Esophagus (tissue), 2 donors: Measurements from ENCODE around the gene GULP1. TPM values are rescaled to one million over a fixed set of nuclear protein-coding genes. Genes with fewer than 3 reads are reported as not detected.
"Not testable (repeated sequence)": the region's sequence is repeated elsewhere in the genome, so short reads cannot be mapped to it uniquely, and the experiment has no call there.

Source experiments
- H3K27ac ChIP-seq, 2 donors: one replicate each; pipeline ENCODE4 v1.5.1; 2013; ENCODE audit warnings: low read depth in 2 of 2, mild to moderate bottlenecking in 2 of 2, inconsistent platforms in 1 of 2, low read length in 1 of 2, moderate library complexity in 1 of 2
- H3K27me3 ChIP-seq, 2 donors: one replicate each; pipeline ENCODE4 v1.6.1; 2013; ENCODE audit warnings: low read length in 2 of 2, control low read depth in 1 of 2, mild to moderate bottlenecking in 1 of 2; ENCODE audit not compliant: insufficient read depth in 2 of 2, control insufficient read depth in 1 of 2
- H3K36me3 ChIP-seq, 2 donors: one replicate each; pipeline ENCODE4 v1.6.1; 2013; ENCODE audit warnings: low read length in 1 of 2; ENCODE audit not compliant: control insufficient read depth in 2 of 2, insufficient read depth in 2 of 2
- H3K4me1 ChIP-seq, 2 donors: one replicate each; pipeline ENCODE4 v1.6.1; 2013; ENCODE audit warnings: low read length in 1 of 2; ENCODE audit not compliant: control insufficient read depth in 2 of 2, insufficient read depth in 2 of 2
- H3K4me3 ChIP-seq, 2 donors: one replicate each; pipeline ENCODE4 v1.5.1; 2013; ENCODE audit warnings: low read length in 2 of 2, mild to moderate bottlenecking in 2 of 2, low read depth in 1 of 2, moderate library complexity in 1 of 2
- H3K9me3 ChIP-seq, 2 donors: one replicate each; pipeline ENCODE4 v1.6.1; 2013; ENCODE audit warnings: mild to moderate bottlenecking in 2 of 2, low read depth in 1 of 2, low read length in 1 of 2, moderate library complexity in 1 of 2; ENCODE audit not compliant: control insufficient read depth in 2 of 2, insufficient read depth in 1 of 2
- WGBS, 2 donors: extraction: QIAGEN DNeasy Blood & Tissue Kit; methylation state at CpG; one replicate each; pipeline ENCODE4 v1.1.7; 2013; 5-methylcytosine and 5-hydroxymethylcytosine counted together
- polyA plus RNA-seq, 2 donors: library from polyadenylated mRNA; stranded (reverse); fragments of 200-250 nt; gene quantifications; one replicate each; pipeline ENCODE4 v1.2.3, GENCODE V29; 2013
- donor health status: healthy with polysubstance abuse.
- donor health status: Bipolar disorder and iron deficiency.

Gene GULP1
- polyA plus RNA-seq, 2 donors: 5.5 to 10.5 TPM

- no peaks in the 10 kb centered on the region for H3K27me3 ChIP-seq
- H3K9me3 ChIP-seq: peaks cover 0 to 3% of the 10 kb centered on the region in 2 donors
- H3K4me1 ChIP-seq: no peaks in the 10 kb centered on the region
- no peaks in the 10 kb centered on the region for H3K36me3 ChIP-seq
- no peak overlapping the region for H3K27ac ChIP-seq
- H3K4me3 ChIP-seq: no peak overlapping the region
These were observed 310.3 kb downstream of the GULP1 start for GRCh38 chr2:188601927-188602326.

DNA sequence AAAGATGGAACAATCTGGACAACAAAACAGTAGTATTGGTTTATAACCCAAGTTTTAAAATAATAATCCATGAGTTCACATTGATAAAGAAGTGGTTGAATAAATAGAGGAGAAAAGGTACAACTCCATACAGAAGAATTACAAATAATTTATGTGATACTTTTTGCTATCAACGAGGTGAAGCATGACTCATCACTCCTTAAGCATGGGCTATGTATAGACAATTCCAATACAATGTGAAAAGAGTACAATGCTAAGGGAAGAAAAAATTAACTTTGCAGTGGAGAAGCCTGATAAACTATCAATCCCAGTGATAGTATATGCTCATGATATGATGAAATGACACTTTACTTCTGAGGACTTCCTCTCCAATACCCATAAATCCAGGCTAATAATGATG, 312.9 kb downstream of the GULP1 start:
- Histone ChIP-seq H3K9me3 (peaks cover 0 to 3% of the 10 kb centered on the region in 2 donors), H3K27me3 (no peaks in the 10 kb centered on the region), H3K4me1 (no peaks in the 10 kb centered on the region), H3K27ac (no peak overlapping the region), H3K36me3 (no peaks in the 10 kb centered on the region), H3K4me3 (no peak overlapping the region)
- WGBS, 2 donors: 29 to 41% methylated on average over 1 of the region's 1 CpG

DNA sequence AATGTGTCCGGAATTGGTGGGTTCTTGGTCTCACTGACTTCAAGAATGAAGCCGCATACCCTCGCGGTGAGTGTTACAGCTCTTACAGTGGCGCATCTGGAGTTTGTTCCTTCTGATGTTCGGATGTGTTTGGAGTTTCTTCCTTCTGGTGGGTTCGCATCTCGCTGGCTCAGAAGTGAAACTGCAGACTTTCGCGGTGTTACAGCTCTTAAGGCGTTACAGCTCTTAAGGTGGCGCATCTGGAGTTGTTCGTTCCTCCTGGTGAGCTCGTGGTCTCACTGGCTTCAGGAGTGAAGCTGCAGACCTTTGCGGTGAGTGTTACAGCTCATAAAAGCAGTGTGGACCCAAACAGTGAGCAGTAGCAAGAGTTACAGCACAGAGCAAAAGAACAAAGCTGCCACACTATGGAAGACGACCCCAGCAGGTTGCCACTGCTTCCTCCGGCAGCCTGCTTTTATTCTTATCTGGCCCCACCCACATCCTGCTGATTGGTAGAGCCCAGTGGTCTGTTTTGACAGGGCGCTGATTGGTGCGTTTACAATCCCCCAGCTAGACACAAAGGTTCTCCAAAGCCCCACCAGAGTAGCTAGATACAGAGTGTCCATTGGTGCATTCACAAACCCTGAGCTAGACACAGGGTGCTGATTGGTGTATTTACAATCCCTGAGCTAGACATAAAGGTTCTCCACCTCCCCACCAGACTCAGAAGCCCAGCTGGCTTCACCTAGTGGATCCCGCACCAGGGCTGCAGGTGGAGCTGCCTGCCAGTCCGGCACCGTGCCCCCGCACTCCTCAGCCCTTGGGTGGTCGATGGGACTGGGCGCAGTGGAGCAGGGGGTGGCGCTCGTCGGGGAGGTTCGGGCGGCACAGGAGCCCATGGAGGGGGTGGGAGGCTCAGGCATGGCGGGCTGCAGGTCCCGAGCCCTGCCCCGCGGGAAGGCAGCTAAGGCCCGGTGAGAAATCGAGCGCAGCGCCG, 314.2 kb downstream of the GULP1 start:
- not testable (repeated sequence) for H3K36me3 ChIP-seq, H3K9me3 ChIP-seq, H3K4me1 ChIP-seq, H3K27ac ChIP-seq, H3K4me3 ChIP-seq, H3K27me3 ChIP-seq
- WGBS, 2 donors: 95 to 96% methylated on average over 31 to 35 of the region's 39 CpGs

- H3K36me3 ChIP-seq, H3K4me1 ChIP-seq, H3K9me3 ChIP-seq, H3K27ac ChIP-seq, H3K27me3 ChIP-seq, H3K4me3 ChIP-seq: not testable (repeated sequence)
- WGBS, 2 donors: 95 to 97% methylated on average over 30 of the region's 30 CpGs
These were observed 314.9 kb downstream of the GULP1 start for GRCh38 chr2:188606596-188606995.

- 42 to 43% methylated on average over 2 of the region's 2 CpGs for WGBS, 2 donors
- Histone ChIP-seq H3K4me3 (no peak overlapping the region), H3K36me3 (no peaks in the 10 kb centered on the region), H3K27ac (no peak overlapping the region), H3K27me3 (no peaks in the 10 kb centered on the region), H3K9me3 (peaks cover 0 to 3% of the 10 kb centered on the region in 2 donors), H3K4me1 (no peaks in the 10 kb centered on the region)
These were observed 315.8 kb downstream of the GULP1 start for GRCh38 chr2:188607501-188607900.

- 97 to 100% methylated on average over 1 of the region's 1 CpG for WGBS, 2 donors
- Histone ChIP-seq H3K4me1 (no peaks in the 10 kb centered on the region), H3K27me3 (no peaks in the 10 kb centered on the region), H3K27ac (no peak overlapping the region), H3K9me3 (peaks cover 0 to 3% of the 10 kb centered on the region in 2 donors), H3K4me3 (no peak overlapping the region), H3K36me3 (no peaks in the 10 kb centered on the region)
These were observed 317.8 kb downstream of the GULP1 start for GRCh38 chr2:188609321-188610049.

DNA sequence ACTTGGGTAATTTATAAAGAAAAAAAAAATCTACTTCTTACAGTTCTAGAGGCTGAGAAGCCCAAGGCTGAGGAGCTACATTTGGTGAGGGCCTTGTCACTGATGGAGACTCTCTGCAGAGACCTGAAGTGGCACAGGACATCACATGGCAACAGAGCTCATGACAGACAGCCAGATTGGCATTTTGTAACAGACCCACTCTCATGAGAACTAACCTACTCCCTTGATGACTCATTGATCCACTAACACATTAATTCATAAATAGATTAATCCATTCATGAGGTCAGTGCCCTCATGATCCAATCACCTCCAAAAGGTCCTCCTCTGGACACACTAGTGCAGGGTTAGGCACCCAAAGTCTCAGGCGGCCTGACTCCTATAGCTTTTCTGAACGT, 318.4 kb downstream of the GULP1 start:
- H3K4me3 ChIP-seq: no peak overlapping the region
- 80 to 86% methylated on average over 2 of the region's 2 CpGs for WGBS, 2 donors
- no peaks in the 10 kb centered on the region for H3K36me3 ChIP-seq
- no peak overlapping the region for H3K27ac ChIP-seq
- H3K4me1 ChIP-seq: no peaks in the 10 kb centered on the region
- peaks cover 0 to 3% of the 10 kb centered on the region in 2 donors for H3K9me3 ChIP-seq
- H3K27me3 ChIP-seq: no peaks in the 10 kb centered on the region

GRCh38 chr2:188610827-188611226, 319.2 kb downstream of the GULP1 start:
- WGBS, 2 donors: 62 to 68% methylated on average over 2 of the region's 2 CpGs
- no peak overlapping the region for H3K27ac ChIP-seq

DNA sequence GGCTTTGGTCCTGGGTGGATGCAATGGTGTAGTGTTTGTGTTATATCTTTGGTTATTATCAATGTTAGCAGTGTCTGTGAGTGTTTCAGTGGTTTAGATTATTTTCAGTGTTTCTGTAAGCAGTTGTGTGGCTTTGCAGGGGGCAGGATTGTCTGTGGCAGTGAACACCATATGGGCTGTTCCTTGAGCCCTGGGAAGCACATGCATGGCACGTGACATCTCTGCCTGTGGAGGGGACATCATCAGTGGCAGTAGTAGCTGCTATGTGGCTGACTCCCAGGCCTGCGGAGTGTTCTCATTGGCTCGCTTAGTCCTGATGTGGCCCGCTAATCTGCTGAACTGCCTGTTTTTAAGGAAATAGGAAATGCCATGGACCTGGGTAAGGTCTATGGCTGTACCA, 327.5 kb downstream of the GULP1 start:
- H3K4me3 ChIP-seq: no peak overlapping the region
- H3K9me3 ChIP-seq: peaks cover 0 to 3% of the 10 kb centered on the region in 2 donors
- H3K36me3 ChIP-seq: no peaks in the 10 kb centered on the region
- 94 to 95% methylated on average over 4 of the region's 4 CpGs for WGBS, 2 donors
- no peak overlapping the region for H3K27ac ChIP-seq
- H3K4me1 ChIP-seq: no peaks in the 10 kb centered on the region
- no peaks in the 10 kb centered on the region for H3K27me3 ChIP-seq

More at GRCh38 chr2:188610827-188611226, 319.2 kb downstream of the GULP1 start:
- no peak overlapping the region for H3K4me3 ChIP-seq
- H3K36me3 ChIP-seq: no peaks in the 10 kb centered on the region
- no peaks in the 10 kb centered on the region for H3K9me3 ChIP-seq
- no peaks in the 10 kb centered on the region for H3K4me1 ChIP-seq
- no peaks in the 10 kb centered on the region for H3K27me3 ChIP-seq
